Measurements from ENCODE around the gene SYNGR2.

DNA sequence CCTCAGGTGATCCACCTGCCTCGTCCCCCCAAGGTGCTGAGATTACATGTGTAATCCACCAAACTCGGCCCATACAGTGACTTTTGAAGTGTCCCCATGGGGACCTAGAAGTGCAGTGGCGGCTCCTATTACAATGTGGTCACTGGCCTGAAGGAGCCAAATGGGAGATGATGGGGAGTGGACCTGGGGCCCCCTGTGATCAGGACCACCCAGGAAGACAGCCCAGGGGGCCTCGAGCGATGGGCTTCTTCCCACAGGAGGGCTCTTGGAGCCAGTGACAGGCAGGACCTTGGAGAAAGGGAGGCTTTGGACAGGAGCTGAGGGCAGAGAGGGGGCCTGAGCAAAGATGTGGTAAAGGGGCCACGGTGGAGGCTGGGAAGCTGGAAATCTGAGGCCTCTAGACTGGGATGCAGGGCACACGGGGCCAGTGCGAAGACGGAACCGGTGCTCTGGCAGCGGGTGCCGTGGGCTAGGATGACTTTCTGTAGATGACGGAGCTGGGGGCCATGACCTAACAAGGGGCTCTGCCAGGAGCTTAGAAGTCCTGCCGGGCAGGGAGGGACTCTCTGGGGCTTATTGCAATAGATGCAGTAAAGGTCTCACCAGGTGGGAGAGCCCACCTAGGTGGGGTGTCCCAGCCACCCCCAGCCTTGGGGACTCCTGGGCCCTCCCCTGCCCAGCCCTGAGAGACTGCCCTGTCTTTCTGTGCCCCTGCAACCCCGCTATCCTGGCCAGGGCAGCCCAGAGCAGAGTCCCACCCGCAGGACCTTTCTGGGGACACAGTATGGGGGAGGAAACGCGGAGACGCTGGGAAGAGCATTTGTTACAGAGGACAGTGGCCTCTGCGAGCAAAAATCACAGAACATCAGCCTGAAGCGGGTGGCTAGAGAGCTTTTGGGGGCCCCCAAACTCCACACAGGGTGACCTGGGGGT is 24.9 kb upstream of the SYNGR2 start:
- TF ChIP-seq CTCF (conservative IDR thresholded peaks at IDR 0.05 in 1 of 2, IDR thresholded peaks at IDR 0.05 in 1 of 2; ENCODE audit: low read depth in 1 of 2, low read length in 2 of 2) (no peak), EZH2 (IDR thresholded peaks at IDR 0.05; ENCODE audit: low read length, missing control alignments) (no peak)
